Prostate gland (tissue), 2 donors: ENCODE results near the gene CFAP97D2. TPM values are rescaled to one million over a fixed set of nuclear protein-coding genes. Genes with fewer than 3 reads are reported as not detected.

Experiments
- DNase-seq: peaks from one replicate; pipeline ENCODE4 v3.0.0-alpha.2; 2019; ENCODE audit warnings: low spot score
- H3K27ac ChIP-seq, 2 donors: fragments of 200-600 bp; sonication (generic); 2 replicates each; pipeline ENCODE4 v1.5.1; 2017 to 2019
- H3K27me3 ChIP-seq: fragments of 200-600 bp; sonication (generic); replicated peaks from 2 replicates; pipeline ENCODE4 v1.5.1; 2019; ENCODE audit not compliant: insufficient read depth
- H3K36me3 ChIP-seq, 2 donors: fragments of 200-600 bp; sonication (generic); 1 replicate in 1 of 2; 2 replicates in 1 of 2; pipeline versions ENCODE4 v1.5.1 to v1.8.1; 2017 to 2019
- H3K4me1 ChIP-seq: fragments of 200-600 bp; sonication (generic); replicated peaks from 2 replicates; pipeline ENCODE4 v1.5.1; 2019
- H3K4me3 ChIP-seq, 2 donors: fragments of 200-600 bp; sonication (generic); 2 replicates each; pipeline ENCODE4 v1.5.1; 2017 to 2019
- H3K9me3 ChIP-seq: fragments of 200-600 bp; sonication (generic); 2 replicates; pipeline ENCODE4 v1.5.1; 2017
- CTCF ChIP-seq, 4 experiments: fragments of 200-600 bp in 2 of 4; fragments of 450-650 bp in 2 of 4; sonication (generic) in 2 of 4; IDR thresholded peaks; 1 replicate in 3 of 4; 2 replicates in 1 of 4; pipeline ENCODE4 v1.5.1; 2016 to 2019; ENCODE audit warnings: antibody characterized with exemption in 4 of 4, mild to moderate bottlenecking in 2 of 4, moderate library complexity in 2 of 4
- POLR2A ChIP-seq: fragments of 450-650 bp; IDR thresholded peaks from one replicate; pipeline ENCODE4 v1.6.1; 2016; ENCODE audit warnings: antibody characterized with exemption, mild to moderate bottlenecking
- POLR2AphosphoS5 ChIP-seq: sonication (generic); formaldehyde crosslinking; IDR thresholded peaks from one replicate; pipeline ENCODE4 v1.6.1; 2017; ENCODE audit warnings: antibody characterized with exemption
- WGBS: methylation state at CpG from one replicate; pipeline ENCODE4 v1.1.5; 2018; 5-methylcytosine and 5-hydroxymethylcytosine counted together
- intact Hi-C: fragments of 100-400 bp; cut with DNase I; formaldehyde crosslinking; loops from one replicate; pipeline ENCODE4 v1.14.2; 2022
- total RNA-seq, 2 donors: library from RNA; depleted of rRNA; stranded (reverse); fragments of >200 nt; gene quantifications; one replicate each; pipeline ENCODE4 v1.1.0, GENCODE V29; 2016

The CFAP97D2 gene
- total RNA-seq, 2 donors from 2014 or later, result 0.62 TPM; not detected in 1

GRCh38 chr13:114229506-114229905 lies 50.4 kb downstream of the CFAP97D2 start:
- H3K4me1 ChIP-seq, result peaks cover 5% of the 10 kb centered on the region
- no peak overlapping the region for H3K27ac ChIP-seq
- TF ChIP-seq POLR2A, result no peak
- TF ChIP-seq POLR2AphosphoS5, result no peak
- TF ChIP-seq CTCF (IDR thresholded peaks at IDR 0.05), result no peak
- H3K9me3 ChIP-seq, result no peaks in the 10 kb centered on the region
- DNase-seq, result no peak
- no peaks in the 10 kb centered on the region for H3K27me3 ChIP-seq
- WGBS, result 50% methylated on average over 4 of the region's 4 CpGs
- intact Hi-C loops, result no loop called here
- no peak overlapping the region for H3K4me3 ChIP-seq
- H3K36me3 ChIP-seq, result no peaks in the 10 kb centered on the region

- 35% methylated on average over 7 of the region's 7 CpGs for WGBS
- H3K9me3 ChIP-seq, result no peaks in the 10 kb centered on the region
- H3K4me3 ChIP-seq, result no peak overlapping the region
- H3K4me1 ChIP-seq, result peaks cover 5% of the 10 kb centered on the region
- no peak for DNase-seq
- H3K36me3 ChIP-seq, result no peaks in the 10 kb centered on the region
- H3K27ac ChIP-seq, result no peak overlapping the region
- TF ChIP-seq CTCF (IDR thresholded peaks at IDR 0.05) (no peak), POLR2A (no peak), POLR2AphosphoS5 (no peak)
- intact Hi-C loops, result no loop called here
- H3K27me3 ChIP-seq, result no peaks in the 10 kb centered on the region
Observed at GRCh38 chr13:114230117-114230516, 51.1 kb downstream of the CFAP97D2 start.

GRCh38 chr13:114230575-114230974 lies 51.5 kb downstream of the CFAP97D2 start:
- Histone ChIP-seq H3K27me3 (no peaks in the 10 kb centered on the region), H3K27ac (no peak overlapping the region), H3K9me3 (no peaks in the 10 kb centered on the region), H3K36me3 (no peaks in the 10 kb centered on the region), H3K4me3 (no peak overlapping the region), H3K4me1 (peaks cover 5% of the 10 kb centered on the region)
- intact Hi-C loops, result no loop called here
- 52% methylated on average over 3 of the region's 3 CpGs for WGBS
- TF ChIP-seq POLR2AphosphoS5 (no peak), POLR2A (no peak), CTCF (IDR thresholded peaks at IDR 0.05) (no peak)
- DNase-seq, result no peak

GRCh38 chr13:114231886-114232285 lies 52.8 kb downstream of the CFAP97D2 start:
- Histone ChIP-seq H3K36me3 (no peaks in the 10 kb centered on the region), H3K27me3 (no peaks in the 10 kb centered on the region), H3K4me1 (no peaks in the 10 kb centered on the region), H3K27ac (no peak overlapping the region), H3K4me3 (no peak overlapping the region), H3K9me3 (no peaks in the 10 kb centered on the region)
- intact Hi-C loops, result no loop called here
- no peak for DNase-seq
- WGBS, result 90% methylated on average over 8 of the region's 8 CpGs
- TF ChIP-seq POLR2AphosphoS5 (no peak), CTCF (IDR thresholded peaks at IDR 0.05) (no peak), POLR2A (no peak)

- H3K4me1 ChIP-seq, result no peaks in the 10 kb centered on the region
- WGBS, result 59% methylated on average over 4 of the region's 4 CpGs
Observed at GRCh38 chr13:114234266-114234644, 55.2 kb downstream of the CFAP97D2 start.

More at GRCh38 chr13:114234266-114234644, 55.2 kb downstream of the CFAP97D2 start:
- H3K36me3 ChIP-seq, result peaks cover 0 to 2% of the 10 kb centered on the region in 2 donors
- intact Hi-C loops, result no loop called here
- no peaks in the 10 kb centered on the region for H3K9me3 ChIP-seq
- no peak for DNase-seq
- peak overlapping the region; percentile 84 to 91 for H3K4me3 ChIP-seq
- H3K27me3 ChIP-seq, result no peaks in the 10 kb centered on the region
- peak overlapping the region; percentile 80 to 82 for H3K27ac ChIP-seq
- TF ChIP-seq POLR2AphosphoS5 (no peak), POLR2A (no peak), CTCF (IDR thresholded peaks at IDR 0.05) (no peak)
